BE2C (cell line): Measurements from ENCODE around the gene FAM177A1.
"Not testable (repeated sequence)": the region's sequence is repeated elsewhere in the genome, so short reads cannot be mapped to it uniquely, and the experiment has no call there.

Experiments used
- DNase-seq: peaks from one replicate; pipeline ENCODE4 v3.0.0-alpha.2; 2020
- H3K27me3 ChIP-seq: fragments of 250-450 bp; sonication (Bioruptor Pico); 2 replicates; pipeline ENCODE4 v1.5.1; 2020; ENCODE audit warnings: mild to moderate bottlenecking
- H3K36me3 ChIP-seq: fragments of 250-450 bp; sonication (Bioruptor Pico); 2 replicates; pipeline ENCODE4 v1.5.1; 2020; ENCODE audit warnings: mild to moderate bottlenecking
- H3K4me1 ChIP-seq: fragments of 250-450 bp; sonication (Bioruptor Pico); 2 replicates; pipeline ENCODE4 v1.5.1; 2020
- H3K4me3 ChIP-seq: 2 replicates; pipeline ENCODE4 v1.5.1; 2011; ENCODE audit warnings: low read depth, low read length
- H3K9me3 ChIP-seq: fragments of 250-450 bp; sonication (Bioruptor Pico); 2 replicates; pipeline ENCODE4 v1.5.1; 2020
- TF ChIP-seq, protein P1 (sequence below): IDR thresholded peaks from 2 replicates; pipeline ENCODE4 v1.5.1; 2012; ENCODE audit warnings: mild to moderate bottlenecking, low read depth, low read length

The FAM177A1 gene

DNA sequence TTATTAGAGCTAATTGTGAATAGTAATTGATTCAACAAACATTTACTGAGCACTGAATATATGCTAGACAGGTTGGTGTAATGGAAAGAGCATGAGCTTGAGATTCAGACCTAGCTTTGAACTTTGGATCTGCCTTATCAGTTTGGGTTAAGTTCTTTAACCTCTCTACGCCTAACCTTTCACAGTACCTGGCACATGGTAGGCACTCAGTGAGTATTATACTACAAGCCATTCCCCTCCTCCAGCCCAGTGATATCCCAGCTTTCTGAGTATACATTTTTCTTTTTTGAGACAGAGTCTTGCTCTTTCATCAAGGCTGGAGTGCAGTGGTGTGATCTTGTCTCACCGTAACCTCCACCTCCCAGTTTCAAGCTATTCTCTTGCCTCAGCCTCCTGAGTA is 32.0 kb downstream of the FAM177A1 start:
- DNase-seq, result no peak
- no peaks in the 10 kb centered on the region; the same call in 1 of the 2 replicates for H3K9me3 ChIP-seq
- peaks cover 4% of the 10 kb centered on the region; the same call in 1 of the 2 replicates for H3K36me3 ChIP-seq
- H3K4me1 ChIP-seq, result no peaks in the 10 kb centered on the region
- TF ChIP-seq, protein P1, sequence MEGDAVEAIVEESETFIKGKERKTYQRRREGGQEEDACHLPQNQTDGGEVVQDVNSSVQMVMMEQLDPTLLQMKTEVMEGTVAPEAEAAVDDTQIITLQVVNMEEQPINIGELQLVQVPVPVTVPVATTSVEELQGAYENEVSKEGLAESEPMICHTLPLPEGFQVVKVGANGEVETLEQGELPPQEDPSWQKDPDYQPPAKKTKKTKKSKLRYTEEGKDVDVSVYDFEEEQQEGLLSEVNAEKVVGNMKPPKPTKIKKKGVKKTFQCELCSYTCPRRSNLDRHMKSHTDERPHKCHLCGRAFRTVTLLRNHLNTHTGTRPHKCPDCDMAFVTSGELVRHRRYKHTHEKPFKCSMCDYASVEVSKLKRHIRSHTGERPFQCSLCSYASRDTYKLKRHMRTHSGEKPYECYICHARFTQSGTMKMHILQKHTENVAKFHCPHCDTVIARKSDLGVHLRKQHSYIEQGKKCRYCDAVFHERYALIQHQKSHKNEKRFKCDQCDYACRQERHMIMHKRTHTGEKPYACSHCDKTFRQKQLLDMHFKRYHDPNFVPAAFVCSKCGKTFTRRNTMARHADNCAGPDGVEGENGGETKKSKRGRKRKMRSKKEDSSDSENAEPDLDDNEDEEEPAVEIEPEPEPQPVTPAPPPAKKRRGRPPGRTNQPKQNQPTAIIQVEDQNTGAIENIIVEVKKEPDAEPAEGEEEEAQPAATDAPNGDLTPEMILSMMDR, result no peak
- H3K4me3 ChIP-seq, result no peak overlapping the region
- H3K27me3 ChIP-seq, result no peaks in the 10 kb centered on the region

DNA sequence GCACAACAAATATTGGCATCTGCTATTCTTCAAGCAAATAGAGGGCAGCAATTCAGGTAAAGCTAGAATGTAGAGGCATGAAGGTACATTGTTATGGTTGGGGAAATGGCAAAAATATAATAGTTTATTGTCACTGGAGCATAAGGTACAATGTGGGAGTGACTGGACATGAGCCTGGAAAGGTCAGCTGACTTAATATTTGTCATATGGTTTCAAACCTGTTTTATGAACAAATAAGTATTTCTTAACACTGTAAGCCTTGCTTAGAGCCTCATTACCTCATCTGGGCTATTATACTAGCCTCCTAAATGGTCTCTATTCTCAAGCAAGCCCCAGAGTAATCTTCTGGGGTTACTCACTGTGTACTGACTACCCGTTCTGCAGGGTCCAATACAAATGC is 33.7 kb downstream of the FAM177A1 start:
- H3K36me3 ChIP-seq, result no peaks in the 10 kb centered on the region
- no peaks in the 10 kb centered on the region for H3K4me1 ChIP-seq
- no peak for DNase-seq
- no peaks in the 10 kb centered on the region for H3K27me3 ChIP-seq
- H3K4me3 ChIP-seq, result no peak overlapping the region
- H3K9me3 ChIP-seq, result no peaks in the 10 kb centered on the region; the same call in 1 of the 2 replicates
- TF ChIP-seq, protein P1, result no peak

DNA sequence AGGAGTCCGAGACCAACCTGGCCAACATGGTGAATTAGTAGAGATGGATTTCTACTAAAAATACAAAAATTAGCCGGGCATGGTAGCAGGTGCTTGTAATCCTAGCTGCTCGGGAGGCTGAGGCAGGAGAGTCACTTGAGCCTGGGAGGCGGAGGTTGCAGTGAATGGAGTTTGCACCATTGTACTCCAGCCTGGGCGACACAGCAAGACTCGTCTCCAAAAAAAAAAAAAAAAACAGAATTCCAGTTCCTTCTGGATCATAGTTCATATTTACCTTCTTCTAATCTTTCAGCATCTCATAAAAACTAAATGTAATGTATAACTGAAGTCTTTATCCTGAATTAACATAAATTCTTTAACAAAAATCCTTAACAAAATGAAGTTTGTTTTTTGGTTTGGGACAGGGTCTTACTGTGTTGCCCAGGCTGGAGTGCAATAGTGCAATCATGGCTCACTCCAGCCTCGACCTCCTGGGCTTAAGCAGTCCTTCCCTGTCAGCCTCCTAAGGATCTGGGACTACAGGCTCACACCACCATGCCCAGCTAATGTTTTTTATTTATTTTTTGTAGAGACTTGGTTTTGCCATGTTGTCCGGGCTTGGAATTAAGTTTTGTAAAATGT is 37.6 kb downstream of the FAM177A1 start:
- H3K4me3 ChIP-seq, result no peak overlapping the region
- no peaks in the 10 kb centered on the region for H3K27me3 ChIP-seq
- H3K9me3 ChIP-seq, result no peaks in the 10 kb centered on the region
- H3K4me1 ChIP-seq, result no peaks in the 10 kb centered on the region
- DNase-seq, result no peak
- TF ChIP-seq, protein P1, result no peak
- peaks cover 17% of the 10 kb centered on the region for H3K36me3 ChIP-seq

DNA sequence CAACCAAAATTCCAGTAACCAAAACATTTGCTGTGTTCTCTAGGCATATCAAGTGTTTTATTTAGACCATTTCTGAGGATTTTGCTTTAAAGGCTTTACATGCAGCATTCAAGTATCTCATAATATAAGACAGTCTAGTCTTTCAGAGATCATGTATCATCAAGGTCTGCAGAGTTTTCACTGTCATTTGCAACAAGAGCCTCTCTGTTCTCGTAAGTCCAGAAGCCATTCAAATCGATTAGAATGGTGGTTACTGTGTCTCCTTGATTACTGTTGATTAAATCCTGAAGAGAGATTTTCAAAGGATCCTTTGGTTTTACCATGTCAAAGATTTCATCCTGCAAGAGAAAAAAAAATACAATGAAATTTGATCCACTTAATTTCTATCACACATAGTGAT is 39.4 kb downstream of the FAM177A1 start:
- H3K27me3 ChIP-seq, result no peaks in the 10 kb centered on the region
- H3K36me3 ChIP-seq, result peaks cover 29% of the 10 kb centered on the region
- no peak overlapping the region for H3K4me3 ChIP-seq
- DNase-seq, result no peak
- no peaks in the 10 kb centered on the region for H3K9me3 ChIP-seq
- H3K4me1 ChIP-seq, result no peaks in the 10 kb centered on the region
- TF ChIP-seq, protein P1, result no peak

DNA sequence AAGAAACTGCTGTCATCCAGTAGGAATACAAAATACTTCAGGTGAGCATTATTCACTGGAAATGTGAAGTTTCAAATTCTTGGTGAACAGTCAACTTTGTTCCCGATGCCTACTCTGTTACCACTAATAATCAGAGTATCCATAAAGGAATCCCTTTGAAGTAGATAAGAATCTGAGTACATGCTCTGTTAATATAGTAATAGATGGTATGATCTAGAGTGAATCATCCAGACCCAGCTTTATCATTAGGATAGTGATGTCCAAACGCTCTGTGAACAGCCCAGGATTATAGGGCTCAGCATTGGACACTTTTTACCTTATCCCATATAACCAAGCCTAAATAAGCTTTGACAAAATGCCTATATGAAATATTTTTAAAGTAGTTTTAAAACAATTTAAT is 42.4 kb downstream of the FAM177A1 start:
- no peak overlapping the region for H3K4me3 ChIP-seq
- H3K4me1 ChIP-seq, result no peaks in the 10 kb centered on the region
- H3K9me3 ChIP-seq, result no peaks in the 10 kb centered on the region
- peaks cover 50% of the 10 kb centered on the region for H3K36me3 ChIP-seq
- no peaks in the 10 kb centered on the region for H3K27me3 ChIP-seq
- TF ChIP-seq, protein P1, result no peak
- no peak for DNase-seq

DNA sequence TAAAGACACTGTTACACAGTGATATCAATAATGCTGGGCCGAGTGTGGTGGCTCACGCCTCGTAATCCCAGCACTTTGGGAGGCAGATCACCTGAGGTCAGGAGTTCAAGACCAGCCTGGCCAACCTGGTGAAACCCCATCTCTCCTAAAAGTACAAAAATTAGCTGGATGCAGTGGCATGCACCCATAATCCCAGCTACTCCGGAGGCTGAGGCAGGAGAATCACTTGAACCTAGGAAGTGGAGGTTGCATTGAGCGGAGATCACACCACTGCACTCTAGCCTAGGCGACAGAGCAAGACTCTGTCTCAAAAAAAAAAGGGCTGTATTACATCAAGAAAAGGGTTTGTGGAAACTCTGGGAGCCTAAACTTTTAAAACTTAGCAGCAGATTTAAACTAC is 48.6 kb downstream of the FAM177A1 start:
- H3K36me3 ChIP-seq, result peaks cover 52% of the 10 kb centered on the region

DNA sequence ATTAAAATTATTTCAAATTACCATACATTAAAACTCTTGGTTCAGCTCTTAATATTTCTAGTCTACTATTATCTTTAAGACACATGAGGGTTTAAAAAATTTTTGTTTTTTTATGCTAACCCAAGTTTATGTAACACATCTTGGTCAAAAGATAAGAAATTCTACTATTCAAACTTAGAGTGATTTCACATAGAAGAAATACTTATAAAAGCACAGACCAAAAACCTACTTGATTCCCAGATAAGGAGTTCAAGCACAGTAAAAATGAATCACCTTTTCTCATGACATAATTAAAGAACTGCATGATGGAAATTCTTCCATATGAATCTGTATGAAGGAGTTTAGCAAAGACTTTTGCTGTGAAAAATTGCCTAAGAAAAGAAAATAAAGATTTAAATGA is 61.8 kb downstream of the FAM177A1 start:
- DNase-seq, result no peak
- TF ChIP-seq, protein P1, result no peak
- no peak overlapping the region for H3K4me3 ChIP-seq
- H3K27me3 ChIP-seq, result no peaks in the 10 kb centered on the region
- no peaks in the 10 kb centered on the region for H3K9me3 ChIP-seq
- no peaks in the 10 kb centered on the region for H3K4me1 ChIP-seq
- H3K36me3 ChIP-seq, result peaks cover 55% of the 10 kb centered on the region

More for the DNA sequence above, 48.6 kb downstream of the FAM177A1 start:
- not testable (repeated sequence) for H3K27me3 ChIP-seq, H3K4me3 ChIP-seq, H3K9me3 ChIP-seq, H3K4me1 ChIP-seq, DNase-seq
